ENCODE data around the gene MLST8.

- TF ChIP-seq TEAD4 (IDR thresholded peaks at IDR 0.05), result no peak
- TF ChIP-seq EP300 (IDR thresholded peaks at IDR 0.05; ENCODE audit: borderline replicate concordance), result no peak
- no peak for TF ChIP-seq TAF1 (IDR thresholded peaks at IDR 0.05; ENCODE audit: low read depth)
- TF ChIP-seq MAX (IDR thresholded peaks at IDR 0.05), result no peak
- no peak for TF ChIP-seq EGR1 (IDR thresholded peaks at IDR 0.05)
- TF ChIP-seq, protein P1, sequence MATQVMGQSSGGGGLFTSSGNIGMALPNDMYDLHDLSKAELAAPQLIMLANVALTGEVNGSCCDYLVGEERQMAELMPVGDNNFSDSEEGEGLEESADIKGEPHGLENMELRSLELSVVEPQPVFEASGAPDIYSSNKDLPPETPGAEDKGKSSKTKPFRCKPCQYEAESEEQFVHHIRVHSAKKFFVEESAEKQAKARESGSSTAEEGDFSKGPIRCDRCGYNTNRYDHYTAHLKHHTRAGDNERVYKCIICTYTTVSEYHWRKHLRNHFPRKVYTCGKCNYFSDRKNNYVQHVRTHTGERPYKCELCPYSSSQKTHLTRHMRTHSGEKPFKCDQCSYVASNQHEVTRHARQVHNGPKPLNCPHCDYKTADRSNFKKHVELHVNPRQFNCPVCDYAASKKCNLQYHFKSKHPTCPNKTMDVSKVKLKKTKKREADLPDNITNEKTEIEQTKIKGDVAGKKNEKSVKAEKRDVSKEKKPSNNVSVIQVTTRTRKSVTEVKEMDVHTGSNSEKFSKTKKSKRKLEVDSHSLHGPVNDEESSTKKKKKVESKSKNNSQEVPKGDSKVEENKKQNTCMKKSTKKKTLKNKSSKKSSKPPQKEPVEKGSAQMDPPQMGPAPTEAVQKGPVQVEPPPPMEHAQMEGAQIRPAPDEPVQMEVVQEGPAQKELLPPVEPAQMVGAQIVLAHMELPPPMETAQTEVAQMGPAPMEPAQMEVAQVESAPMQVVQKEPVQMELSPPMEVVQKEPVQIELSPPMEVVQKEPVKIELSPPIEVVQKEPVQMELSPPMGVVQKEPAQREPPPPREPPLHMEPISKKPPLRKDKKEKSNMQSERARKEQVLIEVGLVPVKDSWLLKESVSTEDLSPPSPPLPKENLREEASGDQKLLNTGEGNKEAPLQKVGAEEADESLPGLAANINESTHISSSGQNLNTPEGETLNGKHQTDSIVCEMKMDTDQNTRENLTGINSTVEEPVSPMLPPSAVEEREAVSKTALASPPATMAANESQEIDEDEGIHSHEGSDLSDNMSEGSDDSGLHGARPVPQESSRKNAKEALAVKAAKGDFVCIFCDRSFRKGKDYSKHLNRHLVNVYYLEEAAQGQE (IDR thresholded peaks at IDR 0.05; ENCODE audit: low read depth), result no peak
- TF ChIP-seq CEBPB (IDR thresholded peaks at IDR 0.05), result no peak
- TF ChIP-seq ZBTB7A (IDR thresholded peaks at IDR 0.05; ENCODE audit: low read depth), result no peak
- no peak for TF ChIP-seq FOXM1 (IDR thresholded peaks at IDR 0.05; ENCODE audit: borderline replicate concordance, low read depth)
- TF ChIP-seq NFIC (IDR thresholded peaks at IDR 0.05), result no peak
- no peak for TF ChIP-seq RAD21 (IDR thresholded peaks at IDR 0.05; ENCODE audit: low read depth)
- TF ChIP-seq, protein P2, sequence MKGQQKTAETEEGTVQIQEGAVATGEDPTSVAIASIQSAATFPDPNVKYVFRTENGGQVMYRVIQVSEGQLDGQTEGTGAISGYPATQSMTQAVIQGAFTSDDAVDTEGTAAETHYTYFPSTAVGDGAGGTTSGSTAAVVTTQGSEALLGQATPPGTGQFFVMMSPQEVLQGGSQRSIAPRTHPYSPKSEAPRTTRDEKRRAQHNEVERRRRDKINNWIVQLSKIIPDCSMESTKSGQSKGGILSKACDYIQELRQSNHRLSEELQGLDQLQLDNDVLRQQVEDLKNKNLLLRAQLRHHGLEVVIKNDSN (IDR thresholded peaks at IDR 0.05), result no peak
Measured at GRCh38 chr16:2226245-2226793, 21.1 kb downstream of the MLST8 start.

Measured in Ishikawa (cell line).